ENCODE data around the gene WDFY2. TPM values are rescaled to one million over a fixed set of nuclear protein-coding genes. Genes with fewer than 3 reads are reported as not detected.

Gene WDFY2
- total and polyA plus RNA-seq, 2 of the 13 experiments (the other 11 are each of a cell fraction or from before 2014, with no cell fraction given): 22.6 to 27.0 TPM

GRCh38 chr13:51601601-51602565 is 17.6 kb downstream of the WDFY2 start:
- WGBS (ENCODE audit: low lambda C conversion rate): 89% methylated on average over 8 of the region's 8 CpGs
- no peak overlapping the region for H3K9ac ChIP-seq (ENCODE audit: insufficient read depth, low read depth, low read length)
- in situ Hi-C loops (cut with HindIII; ENCODE audit: extremely low pct_ligation_motif_present, low pct_unique_long_range_greater_than_20kb): no loop called here
- H3K9me3 ChIP-seq (ENCODE audit: low read length): no peaks in the 10 kb centered on the region
- intact Hi-C loops (cut with micrococcal nuclease; ENCODE audit: unreplicated experiment): no loop called here
- ChIA-PET CTCF (ENCODE audit: low intra/inter-chr PET ratio, low total read pairs) (no interaction called here), POLR2A (interaction anchor here (0.8 kb wide), 1 partner anchor 149 kb away, joined by 3 read pairs; the partner anchor contains the start of gene INTS6)
- H2AFZ ChIP-seq (ENCODE audit: low read length): no peak overlapping the region
- FAIRE-seq (no peak), ATAC-seq (no peak), DNase-seq (ENCODE audit: low spot score) (no peak)
- H3K36me3 ChIP-seq (replicated peaks in 1 of 2; ENCODE audit: control insufficient read depth in 1 of 2, insufficient read depth in 2 of 2, low read length in 2 of 2): peaks cover 6 to 14% of the 10 kb centered on the region in 2 experiments; a peak in 4 of 5 replicates
- BruUV-seq (replicated peaks): no TSS peak
- H3K4me1 ChIP-seq (ENCODE audit: insufficient read depth, low read length): peaks cover 77% of the 10 kb centered on the region
- H3K4me3 ChIP-seq (replicated peaks in 1 of 3; ENCODE audit: insufficient read depth in 1 of 3, low read depth in 2 of 3, low read length in 3 of 3): no peak overlapping the region
- no peak overlapping the region for H3K4me2 ChIP-seq (ENCODE audit: low read depth, low read length)
- no peak overlapping the region for H3K27ac ChIP-seq (ENCODE audit: extremely low read length, insufficient read depth, low read length)
- H4K20me1 ChIP-seq (ENCODE audit: insufficient read depth, low read length): peaks cover 8% of the 10 kb centered on the region
- H3K27me3 ChIP-seq (ENCODE audit: control insufficient read depth in 1 of 2, insufficient read depth in 2 of 2, low read length in 2 of 2): no peaks in the 10 kb centered on the region
- TF ChIP-seq SYNCRIP (IDR thresholded peaks at IDR 0.05; ENCODE audit: insufficient read depth, low read depth, low read length) (no peak), ZFP62 (CRISPR knock-in tag; IDR thresholded peaks at IDR 0.05) (no peak), HOXD1 (CRISPR knock-in tag; IDR thresholded peaks at IDR 0.05) (no peak), ZNF383 (CRISPR knock-in tag; IDR thresholded peaks at IDR 0.05; ENCODE audit: borderline replicate concordance) (no peak), HOMEZ (CRISPR knock-in tag; IDR thresholded peaks at IDR 0.05; ENCODE audit: low read depth) (no peak)
- peaks cover 94% of the 10 kb centered on the region for H3K79me2 ChIP-seq (ENCODE audit: insufficient read depth, low read length)

GRCh38 chr13:51603716-51604115 is 19.5 kb downstream of the WDFY2 start:
- in situ Hi-C loops (cut with HindIII; ENCODE audit: extremely low pct_ligation_motif_present, low pct_unique_long_range_greater_than_20kb): no loop called here
- CTCF ChIA-PET (ENCODE audit: low intra/inter-chr PET ratio, low total read pairs): no interaction called here
- ATAC-seq (no peak), DNase-seq (ENCODE audit: low spot score) (no peak), FAIRE-seq (no peak)
- H3K9ac ChIP-seq (ENCODE audit: insufficient read depth, low read depth, low read length): no peak overlapping the region
- 92% methylated on average over 1 of the region's 1 CpG for WGBS (ENCODE audit: low lambda C conversion rate)
- H3K27me3 ChIP-seq (ENCODE audit: control insufficient read depth in 1 of 2, insufficient read depth in 2 of 2, low read length in 2 of 2): no peaks in the 10 kb centered on the region
- H4K20me1 ChIP-seq (ENCODE audit: insufficient read depth, low read length): peaks cover 8% of the 10 kb centered on the region
- no peak overlapping the region for H3K4me3 ChIP-seq (replicated peaks in 1 of 3; ENCODE audit: insufficient read depth in 1 of 3, low read depth in 2 of 3, low read length in 3 of 3)
- no TSS peak for BruUV-seq (replicated peaks)
- no peak overlapping the region for H3K27ac ChIP-seq (ENCODE audit: extremely low read length, insufficient read depth, low read length)
- POLR2A ChIA-PET: no interaction called here
- TF ChIP-seq ZNF253 (CRISPR knock-in tag; IDR thresholded peaks at IDR 0.05; ENCODE audit: borderline replicate concordance) (no peak), RFX5 (IDR thresholded peaks at IDR 0.05; ENCODE audit: low read depth, low read length) (no peak)
- no peak overlapping the region for H3K4me2 ChIP-seq (ENCODE audit: low read depth, low read length)
- no peaks in the 10 kb centered on the region for H3K9me3 ChIP-seq (ENCODE audit: low read length)
- H3K36me3 ChIP-seq (replicated peaks in 1 of 2; ENCODE audit: control insufficient read depth in 1 of 2, insufficient read depth in 2 of 2, low read length in 2 of 2): peaks cover 6 to 14% of the 10 kb centered on the region in 2 experiments; a peak in 4 of 5 replicates
- intact Hi-C loops (cut with micrococcal nuclease; ENCODE audit: unreplicated experiment): no loop called here
- peaks cover 96% of the 10 kb centered on the region for H3K79me2 ChIP-seq (ENCODE audit: insufficient read depth, low read length)
- H3K4me1 ChIP-seq (ENCODE audit: insufficient read depth, low read length): peaks cover 64% of the 10 kb centered on the region
- no peak overlapping the region for H2AFZ ChIP-seq (ENCODE audit: low read length)

Measured in HepG2 (cell line).